Ovary (tissue), 9 donors: ENCODE results near the gene JADE2. TPM values are rescaled to one million over a fixed set of nuclear protein-coding genes. Genes with fewer than 3 reads are reported as not detected.

Experiments
- DNase-seq, 5 donors: peaks; one replicate each; pipeline ENCODE4 v3.0.0-alpha.2; 2019 to 2020
- H3K27ac ChIP-seq, 2 donors: fragments of 200-600 bp; one replicate each; pipeline versions ENCODE4 v1.5.1 to v1.8.0; 2019 to 2022
- H3K27me3 ChIP-seq: fragments of 200-600 bp; one replicate; pipeline ENCODE4 v1.8.0; 2022
- H3K36me3 ChIP-seq: fragments of 200-600 bp; sonication (generic); one replicate; pipeline ENCODE4 v1.5.1; 2019
- H3K4me1 ChIP-seq: one replicate; pipeline ENCODE4 v1.8.1; 2013; ENCODE audit warnings: mild to moderate bottlenecking, moderate library complexity; ENCODE audit not compliant: insufficient read depth
- H3K4me3 ChIP-seq: fragments of 200-600 bp; sonication (generic); one replicate; pipeline ENCODE4 v1.5.1; 2017
- H3K9me3 ChIP-seq, 2 donors: fragments of 200-600 bp in 1 of 2; sonication (generic) in 1 of 2; one replicate each; pipeline versions ENCODE4 v1.5.1 to v1.8.1; 2013 to 2019; ENCODE audit warnings: mild to moderate bottlenecking in 1 of 2, moderate library complexity in 1 of 2
- CTCF ChIP-seq, 3 donors: fragments of 450-650 bp in 2 of 3; fragments of 200-600 bp in 1 of 3; IDR thresholded peaks; one replicate each; pipeline versions ENCODE4 v1.5.1 to v1.8.0; 2016 to 2022; ENCODE audit warnings: antibody characterized with exemption in 3 of 3, mild to moderate bottlenecking in 1 of 3
- EP300 ChIP-seq: sonication (generic); formaldehyde crosslinking; IDR thresholded peaks from one replicate; pipeline ENCODE4 v1.6.1; 2017; ENCODE audit warnings: antibody characterized with exemption
- POLR2A ChIP-seq: fragments of 450-650 bp; IDR thresholded peaks from one replicate; pipeline ENCODE4 v1.6.1; 2017; ENCODE audit warnings: antibody characterized with exemption, mild to moderate bottlenecking, moderate library complexity
- WGBS, 3 donors: extraction: QIAGEN DNeasy Blood & Tissue Kit in 1 of 3; methylation state at CpG; one replicate each; pipeline versions ENCODE4 v1.1.5 to v1.1.7; 2013 to 2017; 5-methylcytosine and 5-hydroxymethylcytosine counted together
- intact Hi-C, 4 donors: fragments of 100-400 bp; cut with DNase I; formaldehyde crosslinking; loops; one replicate each; pipeline versions ENCODE4 v1.11.0 to v1.15.1; 2022 to 2023
- polyA plus RNA-seq, 2 donors: library from polyadenylated mRNA; stranded (reverse); fragments of 200-250 nt in 1 of 2; fragments of 350-450 nt in 1 of 2; fragmentation: Illumina TruSeq in 1 of 2; extraction: RNeasy Lipid Tissue Mini Kit (QIAGEN cat#74804) in 1 of 2; gene quantifications; one replicate each; pipeline ENCODE4 v1.2.3, GENCODE V29; 2013 to 2014
- total RNA-seq, 7 donors: library from RNA; depleted of rRNA in 2 of 7; stranded (reverse); fragments of >200 nt in 2 of 7; fragmentation: NEBNext Ultra II Directional in 3 of 7; extraction: Animal tissue kit (Norgen Biotek cat#: 25700) in 3 of 7; gene quantifications; one replicate each; pipeline versions ENCODE4 v1.1.0 to v1.2.4, GENCODE V29; 2016 to 2023
- donor health status: DM: no; HTN: no; CAD: no; lungs with moderate emphysema.
- donor health status: DM: no; HTN: no; CAD: no.
- donor health status: Bipolar disorder and iron deficiency.
- donor health status: DM: yes; HTN: yes; CAD: no.
- donor health status: DM: no; HTN: no; CAD: no.
- donor health status: DM: yes; HTN: yes; CAD: no.

The JADE2 gene
- total and polyA plus RNA-seq, 9 donors, result 23.2 to 82.9 (median 66.0) TPM

DNA sequence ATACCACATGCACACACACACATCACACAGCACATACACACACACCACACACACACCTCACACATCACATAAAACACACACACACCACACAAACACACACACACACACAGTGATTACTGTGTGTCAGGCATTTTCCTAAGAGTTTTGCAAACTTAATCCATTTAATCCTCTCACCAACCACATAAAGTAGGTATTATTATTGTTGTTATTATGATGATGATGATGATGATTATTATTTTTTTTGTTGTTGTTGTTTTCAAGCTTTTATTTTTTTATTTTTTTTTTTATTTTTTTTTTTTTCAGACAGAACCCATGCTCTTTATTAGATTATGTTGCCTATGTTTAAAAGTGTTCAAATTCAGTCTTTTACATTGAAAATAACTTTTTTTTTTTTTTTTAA, 31.5 kb downstream of the JADE2 start:
- H3K4me1 ChIP-seq, result peaks cover 27% of the 10 kb centered on the region
- H3K27ac ChIP-seq, result no peak overlapping the region
- TF ChIP-seq POLR2A (no peak), CTCF (IDR thresholded peaks at IDR 0.05) (no peak), EP300 (no peak)
- no peak for DNase-seq
- no peaks in the 10 kb centered on the region for H3K36me3 ChIP-seq
- H3K4me3 ChIP-seq, result no peak overlapping the region
- no peaks in the 10 kb centered on the region for H3K9me3 ChIP-seq
- no peaks in the 10 kb centered on the region for H3K27me3 ChIP-seq
- intact Hi-C loops, result no loop called here

DNA sequence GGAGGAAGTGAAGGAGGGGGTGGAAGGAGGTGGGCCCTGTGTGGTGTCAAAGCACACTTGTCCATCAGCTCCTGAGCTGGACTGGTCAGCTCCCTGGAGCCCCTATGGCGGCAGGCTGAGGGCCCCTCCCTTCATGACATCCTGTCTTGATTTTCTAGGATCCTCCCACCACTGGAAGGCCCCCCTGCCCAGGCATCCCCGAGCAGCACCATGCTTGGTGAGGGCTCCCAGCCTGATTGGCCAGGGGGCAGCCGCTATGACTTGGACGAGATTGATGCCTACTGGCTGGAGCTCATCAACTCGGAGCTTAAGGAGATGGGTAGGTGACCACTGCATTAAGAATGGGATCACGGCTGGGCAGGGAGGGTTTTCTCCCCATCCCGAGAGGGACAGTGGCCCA, 34.2 kb downstream of the JADE2 start:
- no peaks in the 10 kb centered on the region for H3K9me3 ChIP-seq
- intact Hi-C loops, result no loop called here
- TF ChIP-seq POLR2A (no peak), EP300 (no peak), CTCF (IDR thresholded peaks at IDR 0.05) (no peak)
- DNase-seq, result no peak
- H3K27ac ChIP-seq, result no peak overlapping the region
- H3K4me3 ChIP-seq, result no peak overlapping the region
- H3K4me1 ChIP-seq, result peaks cover 11% of the 10 kb centered on the region
- WGBS, 3 donors, result 82 to 89% (median 85%) methylated on average over 7 of the region's 7 CpGs
- no peaks in the 10 kb centered on the region for H3K27me3 ChIP-seq
- no peaks in the 10 kb centered on the region for H3K36me3 ChIP-seq

- Histone ChIP-seq H3K9me3 (no peaks in the 10 kb centered on the region), H3K4me1 (peaks cover 5% of the 10 kb centered on the region), H3K27ac (no peak overlapping the region), H3K4me3 (no peak overlapping the region), H3K27me3 (no peaks in the 10 kb centered on the region), H3K36me3 (no peaks in the 10 kb centered on the region)
- intact Hi-C loops, result no loop called here
- 89 to 92% (median 90%) methylated on average over 15 of the region's 15 CpGs for WGBS, 3 donors
- TF ChIP-seq POLR2A (no peak), CTCF (IDR thresholded peaks at IDR 0.05) (no peak), EP300 (no peak)
- peak in 1 of 5 donors; percentile 31 for DNase-seq
Measured at GRCh38 chr5:134560698-134561097, 35.2 kb downstream of the JADE2 start.

DNA sequence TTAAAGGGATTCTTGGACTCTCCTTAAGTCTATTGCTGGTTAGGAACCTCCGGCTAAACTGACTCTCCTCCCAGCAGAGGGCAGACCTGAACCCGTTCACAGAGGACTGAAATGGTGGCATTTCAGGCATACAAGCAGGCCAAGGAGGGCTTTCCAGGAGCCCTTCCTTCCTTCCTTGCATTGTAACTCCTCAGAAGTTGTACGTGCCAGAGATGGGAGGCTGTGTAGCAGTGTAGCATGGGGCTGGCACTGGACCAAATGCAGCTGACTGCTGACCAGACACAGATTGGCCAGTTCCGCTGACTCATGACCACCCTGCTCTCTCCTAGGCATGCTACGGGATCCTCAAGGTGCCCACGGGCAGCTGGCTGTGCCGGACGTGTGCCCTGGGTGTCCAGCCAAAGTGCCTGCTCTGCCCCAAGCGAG, 36.4 kb downstream of the JADE2 start:
- H3K36me3 ChIP-seq, result no peaks in the 10 kb centered on the region
- H3K27ac ChIP-seq, result no peak overlapping the region
- intact Hi-C loops, result loop anchor here in 1 of 4 donors (1.0 kb wide), 1 partner anchor 14 kb away; no protein-coding TSS in a partner anchor
- no peak overlapping the region for H3K4me3 ChIP-seq
- no peaks in the 10 kb centered on the region for H3K9me3 ChIP-seq
- no peak for TF ChIP-seq EP300
- TF ChIP-seq POLR2A, result no peak
- TF ChIP-seq CTCF (IDR thresholded peaks at IDR 0.05), result no peak
- no peaks in the 10 kb centered on the region for H3K4me1 ChIP-seq
- no peaks in the 10 kb centered on the region for H3K27me3 ChIP-seq
- WGBS, 3 donors, result 39 to 52% (median 49%) methylated on average over 9 of the region's 9 CpGs
- DNase-seq, result peak in 3 of 5 donors; percentile 56 to 64 (median 57)
